ENCODE results near the gene SCFD2.
A peak's percentile ranks its signal among the peaks of the same experiment; 100 is the strongest.
"Not testable (repeated sequence)": the region's sequence is repeated elsewhere in the genome, so short reads cannot be mapped to it uniquely, and the experiment has no call there.

SCFD2 gene

GRCh38 chr4:53236624-53237023 lies 129.2 kb downstream of the SCFD2 start:
- not testable (repeated sequence) for DNase-seq

DNA sequence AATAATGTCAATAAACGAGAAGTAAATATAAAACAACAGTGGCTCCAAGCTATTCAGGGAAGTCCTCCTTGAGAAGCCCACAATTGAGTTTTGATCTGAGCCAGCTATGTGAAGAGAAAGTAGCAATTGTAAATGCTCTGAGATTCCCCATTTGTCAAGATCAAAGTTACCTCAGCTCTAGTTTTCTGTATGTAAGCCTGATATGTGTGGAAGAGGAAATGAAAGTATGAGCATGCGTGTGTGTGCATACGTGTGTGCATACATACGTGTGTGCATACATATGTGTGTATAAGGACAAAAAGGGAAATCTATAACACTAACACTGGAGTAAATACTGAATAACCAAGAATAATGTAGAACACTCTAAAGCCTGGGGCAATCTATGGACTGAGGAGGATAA lies 130.3 kb downstream of the SCFD2 start:
- DNase-seq, result no peak

DNA sequence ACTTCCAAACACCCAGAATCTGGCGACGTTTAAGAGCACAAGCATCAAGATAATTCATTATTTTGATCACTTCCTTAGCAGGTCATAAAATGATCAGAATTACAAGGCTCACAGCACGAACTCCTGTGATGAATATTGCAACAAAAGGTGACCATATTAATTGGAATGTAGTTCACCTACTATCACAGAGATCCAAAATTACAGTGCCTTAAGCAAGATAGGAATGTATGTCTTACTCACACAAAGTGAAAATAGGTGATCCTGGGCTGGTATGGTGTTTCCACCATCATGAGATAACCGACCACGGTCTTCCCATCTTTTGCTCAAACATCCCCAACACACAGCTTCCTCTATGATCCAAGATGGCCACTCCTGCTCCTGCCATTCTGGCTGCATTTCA lies 131.2 kb downstream of the SCFD2 start:
- no peak for DNase-seq

- DNase-seq, result no peak
Observed at GRCh38 chr4:53234111-53234510, 131.8 kb downstream of the SCFD2 start.

DNA sequence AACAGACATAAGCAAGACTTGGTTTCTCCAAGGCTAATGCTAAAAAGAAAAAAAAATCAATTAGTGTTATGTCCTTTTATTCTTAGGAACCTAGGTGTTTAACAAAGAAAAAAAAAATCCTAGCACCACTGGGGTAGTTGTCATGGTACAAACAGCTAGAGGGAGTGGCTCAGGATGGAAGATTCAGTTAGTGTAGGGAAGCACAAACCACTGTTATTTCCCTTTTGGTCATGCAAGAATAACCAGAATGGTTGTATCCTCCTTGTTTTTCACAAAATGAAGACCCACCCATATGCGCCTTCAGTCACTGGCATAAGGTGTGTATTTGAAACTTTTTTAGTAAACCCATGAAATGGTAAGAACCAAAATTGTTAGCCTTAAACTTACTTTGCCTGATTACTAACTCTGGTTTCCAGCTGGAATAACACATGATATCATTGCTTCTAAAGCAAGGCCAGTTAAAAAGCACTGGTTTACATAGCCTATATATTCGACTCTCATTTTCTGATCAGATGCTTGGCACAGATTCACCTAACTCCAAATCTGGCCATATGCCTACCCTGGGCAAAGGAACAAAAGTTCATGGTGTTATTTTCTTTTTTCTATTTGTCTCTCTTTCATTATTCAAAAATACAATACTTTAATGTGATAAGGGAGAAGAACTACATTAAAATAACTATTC lies 132.6 kb downstream of the SCFD2 start:
- no peak for DNase-seq

GRCh38 chr4:53232371-53232770 lies 133.5 kb downstream of the SCFD2 start:
- no peak for DNase-seq

- no peak for DNase-seq
Observed at GRCh38 chr4:53228036-53228435, 137.8 kb downstream of the SCFD2 start.

GRCh38 chr4:53227451-53227850 lies 138.4 kb downstream of the SCFD2 start:
- no peak for DNase-seq

GRCh38 chr4:53221832-53222480 lies 143.9 kb downstream of the SCFD2 start:
- DNase-seq, result no peak

DNA sequence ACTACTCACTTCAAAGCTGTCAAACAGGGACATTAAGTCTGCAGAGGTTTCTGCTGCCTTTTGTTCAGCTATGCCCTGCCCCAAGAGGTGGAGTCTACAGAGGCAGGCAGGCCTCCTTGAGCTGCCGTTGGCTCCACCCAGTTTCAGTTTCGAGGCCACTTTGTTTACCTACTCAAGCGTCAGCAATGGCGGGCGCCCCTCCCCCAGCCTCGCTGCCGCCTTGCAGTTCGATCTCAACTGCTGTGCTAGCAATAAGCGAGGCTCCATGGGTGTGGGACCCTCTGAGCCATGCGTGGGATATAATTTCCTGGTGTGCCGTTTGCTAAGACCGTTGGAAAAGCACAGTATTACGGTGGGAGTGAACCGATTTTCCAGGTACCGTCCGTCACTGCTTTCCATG lies 146.7 kb downstream of the SCFD2 start:
- not testable (repeated sequence) for DNase-seq

DNA sequence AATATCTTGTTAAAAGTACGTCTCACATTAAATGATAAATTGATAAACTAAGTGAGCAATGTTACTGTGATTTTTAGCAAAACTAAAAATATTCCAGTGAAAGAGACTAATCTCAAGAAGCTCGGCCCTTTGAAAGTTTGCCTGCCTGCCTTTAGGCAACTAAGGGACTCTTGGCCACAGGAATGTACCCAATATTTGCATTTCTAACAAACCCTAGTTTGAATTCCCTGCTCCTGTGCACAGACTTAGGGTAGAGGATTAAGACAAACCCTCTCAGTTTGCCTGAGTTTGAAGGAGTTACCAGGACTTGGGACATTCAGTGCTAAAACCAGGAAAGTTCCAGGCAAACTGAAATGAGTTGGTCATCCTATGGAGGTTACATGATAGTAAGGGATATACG lies 157.1 kb downstream of the SCFD2 start:
- DNase-seq, result no peak

- DNase-seq, result no peak
Observed at GRCh38 chr4:53205970-53206369, 159.9 kb downstream of the SCFD2 start.

DNA sequence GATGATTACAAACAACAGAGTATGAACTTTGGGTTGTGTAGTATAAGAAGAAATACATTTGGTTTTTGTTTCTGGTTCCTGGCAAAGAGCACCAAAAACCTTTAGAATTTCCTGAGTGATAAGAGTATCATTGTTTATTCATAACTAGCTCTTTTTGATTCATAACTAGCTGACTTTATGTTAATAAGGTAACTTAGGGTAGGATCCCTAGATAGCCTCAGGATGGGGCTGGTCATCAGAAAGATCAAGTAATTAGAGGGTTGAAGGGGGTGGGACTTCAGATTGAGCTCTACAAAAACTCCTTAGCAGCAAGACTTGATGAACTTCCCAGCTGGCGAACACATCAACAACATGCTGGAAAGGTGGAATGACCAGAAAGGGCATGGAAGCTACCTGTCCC lies 166.5 kb downstream of the SCFD2 start:
- DNase-seq, result no peak

GRCh38 chr4:53197772-53198142 lies 168.1 kb downstream of the SCFD2 start:
- no peak for DNase-seq

DNA sequence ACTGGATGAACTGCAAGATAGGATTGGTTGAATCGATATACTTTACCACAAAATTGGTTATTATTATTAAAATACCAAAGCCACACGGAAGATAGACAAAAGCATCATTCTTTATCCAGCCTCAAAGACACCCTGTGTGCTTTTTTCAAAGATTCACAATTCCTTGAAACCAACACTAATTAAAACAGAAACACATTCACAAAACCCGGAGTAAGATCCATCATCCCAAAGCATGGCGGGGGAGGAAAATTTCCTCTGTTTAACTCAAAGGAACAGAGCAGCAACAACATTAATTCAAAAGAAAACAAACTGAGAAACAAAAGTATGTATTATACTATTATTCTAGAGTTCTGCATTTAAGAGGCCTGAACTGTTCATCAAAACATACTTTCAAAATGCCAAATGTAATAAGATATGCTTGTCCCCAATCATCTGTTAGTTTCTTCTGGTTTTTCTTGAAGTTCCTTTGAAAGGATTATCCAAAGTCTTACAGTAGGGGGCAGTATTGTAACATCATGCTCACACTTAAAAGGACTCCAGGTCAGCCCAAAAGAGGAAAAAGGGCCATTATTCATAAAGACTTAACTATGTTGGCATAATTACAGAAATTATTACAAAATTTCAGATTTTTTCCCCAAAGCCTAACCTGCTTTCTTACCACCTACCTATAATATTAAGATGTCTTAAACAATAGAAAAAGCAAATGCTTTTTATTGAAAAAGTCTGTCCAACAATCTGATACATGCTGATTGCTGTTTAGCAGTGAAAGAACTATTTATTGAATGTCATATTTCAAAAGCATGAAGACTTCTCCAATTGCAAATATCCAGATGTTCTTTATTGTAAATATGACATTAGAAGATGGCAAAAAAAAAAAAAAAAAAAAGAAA lies 168.7 kb downstream of the SCFD2 start:
- DNase-seq, result peak; percentile 77

GRCh38 chr4:53195815-53196661 lies 169.8 kb downstream of the SCFD2 start:
- no peak for DNase-seq

DNA sequence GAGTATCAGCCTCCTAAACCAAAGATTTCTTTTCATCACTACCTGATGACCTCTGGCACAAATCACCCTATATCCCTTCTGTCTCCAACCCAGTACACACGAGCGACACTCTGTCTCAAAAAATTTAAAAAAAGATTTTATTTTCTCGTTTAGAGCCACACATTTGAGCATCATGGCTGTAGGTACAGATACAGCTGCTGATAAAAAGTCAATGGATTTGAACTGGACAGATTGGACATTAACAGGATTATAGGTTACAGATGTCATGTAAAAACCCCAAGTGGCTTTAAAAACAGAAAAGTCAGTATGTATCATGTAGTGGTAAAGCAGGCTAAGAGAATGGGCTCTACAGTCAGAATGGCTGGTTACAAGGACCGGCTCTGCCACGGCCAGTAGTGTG lies 171.1 kb downstream of the SCFD2 start:
- DNase-seq, result no peak

GRCh38 chr4:53193111-53193510 lies 172.8 kb downstream of the SCFD2 start:
- no peak for DNase-seq

DNA sequence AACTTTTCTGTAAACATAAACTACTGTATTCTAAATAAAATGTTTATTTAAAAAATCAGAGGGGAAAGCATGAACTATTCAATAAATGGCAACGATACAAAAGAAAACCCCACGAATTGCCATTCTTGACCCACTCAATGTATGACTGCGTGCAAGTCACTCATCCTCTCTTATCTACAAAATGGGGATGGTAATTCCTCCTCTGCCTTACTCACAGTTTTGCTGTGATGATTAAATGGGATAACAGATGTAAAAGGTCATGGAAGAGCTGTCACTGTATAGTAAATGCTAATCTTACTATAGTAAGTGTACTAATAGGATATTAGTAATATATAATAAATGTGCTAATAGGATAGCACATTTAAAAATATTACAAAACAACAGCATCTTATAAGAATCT lies 173.4 kb downstream of the SCFD2 start:
- no peak for DNase-seq

- DNase-seq, result no peak
Observed at GRCh38 chr4:53191997-53192396, 173.9 kb downstream of the SCFD2 start.

DNA sequence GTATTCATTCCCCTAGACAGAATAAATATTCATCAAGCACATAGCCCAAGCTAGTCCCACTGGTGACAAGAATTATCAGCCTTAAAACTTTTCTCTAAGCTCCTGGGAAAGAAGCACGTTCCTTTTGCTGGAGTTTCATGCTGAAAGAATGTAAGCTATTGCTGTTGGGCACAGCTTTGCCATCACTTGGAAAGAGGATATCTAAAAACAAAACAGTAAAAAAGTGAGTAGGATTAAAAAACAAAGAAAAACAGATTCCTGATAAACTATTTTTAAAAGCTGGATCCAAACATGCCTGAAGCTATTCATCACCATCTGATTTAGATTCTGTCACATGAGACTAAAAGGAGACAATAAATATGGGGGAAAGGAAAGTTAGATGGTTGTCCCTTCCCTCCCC lies 176.8 kb downstream of the SCFD2 start:
- no peak for DNase-seq

DNA sequence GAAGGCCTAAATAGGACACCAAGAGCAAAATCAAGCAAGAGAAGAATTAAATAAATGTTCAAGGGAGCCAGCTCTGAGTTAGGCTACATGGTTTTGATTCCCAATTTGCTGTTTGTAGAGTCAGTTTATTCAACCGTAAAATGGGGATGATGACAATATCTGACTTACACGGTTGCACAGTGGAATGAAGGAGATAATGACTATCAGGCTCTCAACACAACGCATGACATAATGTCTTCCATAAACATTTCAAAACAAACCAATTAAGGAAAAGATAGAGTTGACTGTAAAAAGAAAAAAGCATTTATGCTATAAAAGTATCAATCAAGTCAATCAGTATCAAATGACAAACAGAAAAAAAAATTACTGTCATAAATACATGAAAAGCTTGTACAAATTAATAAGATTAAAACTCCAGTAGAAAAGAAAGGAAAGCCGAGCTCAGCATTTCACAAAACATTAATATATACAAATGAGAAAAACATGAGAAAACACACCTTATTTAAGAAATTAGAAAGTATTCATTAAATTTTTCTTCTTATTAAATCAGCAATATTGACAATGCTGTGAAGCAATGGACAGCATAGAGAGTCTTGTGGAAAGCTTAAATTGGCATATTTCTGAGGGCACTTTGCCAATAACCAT lies 179.0 kb downstream of the SCFD2 start:
- DNase-seq, result no peak
